WTC11 (cell line): ENCODE data around the gene PROSER2. TPM values are rescaled to one million over a fixed set of nuclear protein-coding genes. Genes with fewer than 3 reads are reported as not detected.

Source experiments
- ATAC-seq: fragments of 200-7000 bp; cut with Tn5 transposase; 2 replicates; pipeline ENCODE4 v1.10.0; 2021; ENCODE audit warnings: mild to moderate bottlenecking, moderate library complexity
- CTCF ChIA-PET: fragments of 300-600 bp; sonication (Branson Sonifier 250); formaldehyde crosslinking; loops from one replicate; lab custom pipeline; 2021; ENCODE audit warnings: antibody characterized with exemption; lab: Charles Lee
- POLR2A ChIA-PET: fragments of 350-600 bp; sonication (Branson Sonifier 250); formaldehyde crosslinking; loops from one replicate; lab custom pipeline; 2021; ENCODE audit warnings: antibody characterized with exemption; lab: Charles Lee
- DNase-seq: peaks from one replicate; pipeline ENCODE4 v3.0.0; 2021; ENCODE audit warnings: low spot score
- H3K27ac Mint-ChIP-seq: 2 replicates; pipeline ENCODE4 v1.8.0; 2021; ENCODE audit warnings: mixed read lengths
- H3K27me3 Mint-ChIP-seq: 2 replicates; pipeline ENCODE4 v1.8.0; 2021; ENCODE audit warnings: low read depth, mild to moderate bottlenecking, moderate library complexity, mixed read lengths
- H3K36me3 Mint-ChIP-seq: 2 replicates; pipeline ENCODE4 v1.8.0; 2021; ENCODE audit warnings: mixed read lengths
- H3K4me1 Mint-ChIP-seq: 2 replicates; pipeline ENCODE4 v1.8.0; 2022; ENCODE audit warnings: mixed read lengths
- H3K4me3 Mint-ChIP-seq: 2 replicates; pipeline ENCODE4 v1.8.0; 2021; ENCODE audit warnings: mild to moderate bottlenecking, moderate library complexity, mixed read lengths
- H3K9me3 Mint-ChIP-seq: 2 replicates; pipeline ENCODE4 v1.8.0; 2021; ENCODE audit warnings: mixed read lengths
- ARID4B ChIP-seq: sonication (generic); formaldehyde crosslinking; IDR thresholded peaks from 2 replicates; pipeline ENCODE4 v1.8.0; 2023; ENCODE audit warnings: missing genetic modification reagents, mild to moderate bottlenecking, borderline replicate concordance
- CTCF ChIP-seq: fragments of 200-600 bp; IDR thresholded peaks from 2 replicates; pipeline ENCODE4 v1.8.0; 2022; ENCODE audit warnings: antibody characterized with exemption
- FOXP1 ChIP-seq: sonication (generic); formaldehyde crosslinking; IDR thresholded peaks from 2 replicates; pipeline ENCODE4 v1.8.0; 2022; ENCODE audit warnings: missing genetic modification reagents, mild to moderate bottlenecking, moderate library complexity, borderline replicate concordance
- HMGXB4 ChIP-seq: sonication (generic); formaldehyde crosslinking; IDR thresholded peaks from 2 replicates; pipeline ENCODE4 v1.8.1; 2023; ENCODE audit warnings: mild to moderate bottlenecking, moderate library complexity, missing genetic modification reagents
- IRF1 ChIP-seq: sonication (generic); formaldehyde crosslinking; IDR thresholded peaks from 2 replicates; pipeline ENCODE4 v1.8.0; 2023; ENCODE audit warnings: missing genetic modification reagents
- JAZF1 ChIP-seq: fragments of 250-450 bp; sonication (Bioruptor Pico); IDR thresholded peaks from 2 replicates; pipeline ENCODE4 v1.9.0; 2021; ENCODE audit warnings: moderate library complexity, mild to moderate bottlenecking, inconsistent platforms
- KAT7 ChIP-seq: sonication (generic); formaldehyde crosslinking; IDR thresholded peaks from 2 replicates; pipeline ENCODE4 v1.8.1; 2023; ENCODE audit warnings: missing genetic modification reagents, mild to moderate bottlenecking, borderline replicate concordance
- NFE2L1 ChIP-seq: sonication (generic); formaldehyde crosslinking; IDR thresholded peaks from 2 replicates; pipeline ENCODE4 v1.8.1; 2023; ENCODE audit warnings: missing genetic modification reagents
- NFYB ChIP-seq: sonication (generic); formaldehyde crosslinking; conservative IDR thresholded peaks from 2 replicates; pipeline ENCODE4 v1.8.0; 2022; ENCODE audit warnings: low read depth, missing genetic modification reagents
- NR1H2 ChIP-seq: sonication (generic); formaldehyde crosslinking; IDR thresholded peaks from 2 replicates; pipeline ENCODE4 v1.9.0; 2021; ENCODE audit warnings: mild to moderate bottlenecking, moderate library complexity, missing genetic modification reagents
- NR3C1 ChIP-seq: sonication (generic); formaldehyde crosslinking; conservative IDR thresholded peaks from 2 replicates; pipeline ENCODE4 v1.8.1; 2023; ENCODE audit warnings: low read depth, mild to moderate bottlenecking, missing genetic modification reagents
- RELA ChIP-seq: sonication (generic); formaldehyde crosslinking; IDR thresholded peaks from 2 replicates; pipeline ENCODE4 v1.8.1; 2022; ENCODE audit warnings: missing genetic modification reagents, mild to moderate bottlenecking, borderline replicate concordance
- SOX15 ChIP-seq: fragments of 250-450 bp; sonication (Bioruptor Pico); IDR thresholded peaks from 2 replicates; pipeline ENCODE4 v1.9.0; 2021; ENCODE audit warnings: mild to moderate bottlenecking
- TCF7 ChIP-seq: sonication (generic); formaldehyde crosslinking; IDR thresholded peaks from 2 replicates; pipeline ENCODE4 v1.8.0; 2022; ENCODE audit warnings: mild to moderate bottlenecking, low read depth, missing genetic modification reagents, moderate library complexity
- ZMAT4 ChIP-seq: fragments of 250-450 bp; sonication (Bioruptor Pico); IDR thresholded peaks from 2 replicates; pipeline ENCODE4 v1.9.0; 2021; ENCODE audit warnings: mild to moderate bottlenecking
- total RNA-seq: library from RNA; stranded (reverse); gene quantifications from 3 replicates; pipeline ENCODE4 v1.2.3, GENCODE V29; 2021

The PROSER2 gene
- total RNA-seq, 1 experiment from 2014 or later = 8.5 TPM

- DNase-seq (no peak), ATAC-seq (no peak)
- no peak overlapping the region for H3K27ac Mint-ChIP-seq
- peaks cover 9% of the 10 kb centered on the region for H3K9me3 Mint-ChIP-seq
- CTCF ChIA-PET = interaction anchor here (1.5 to 3.5 kb wide), 3 partner anchors 11 to 193 kb away, joined by 3 to 24 read pairs (median 6); no protein-coding TSS in a partner anchor
- no peak for TF ChIP-seq JAZF1 (CRISPR knock-in tag)
- TF ChIP-seq RELA = no peak
- TF ChIP-seq FOXP1 (CRISPR knock-in tag) = no peak
- no peak for TF ChIP-seq NFYB
- TF ChIP-seq NR3C1 (CRISPR knock-in tag) = no peak
- no peak for TF ChIP-seq NFE2L1 (CRISPR knock-in tag)
- TF ChIP-seq SOX15 (CRISPR knock-in tag) = no peak
- TF ChIP-seq TCF7 = no peak
- TF ChIP-seq ZMAT4 = no peak
- POLR2A ChIA-PET = no interaction called here
- H3K36me3 Mint-ChIP-seq = peaks cover 7% of the 10 kb centered on the region
- peaks cover 19% of the 10 kb centered on the region for H3K4me1 Mint-ChIP-seq
- H3K27me3 Mint-ChIP-seq = no peaks in the 10 kb centered on the region
- H3K4me3 Mint-ChIP-seq = no peak overlapping the region
These were observed 29.2 kb upstream of the PROSER2 start for GRCh38 chr10:11793762-11794479.

GRCh38 chr10:11794566-11794965 lies 28.6 kb upstream of the PROSER2 start:
- POLR2A ChIA-PET = interaction anchor here (0.6 kb wide), 1 partner anchor 275 kb away, joined by 3 read pairs; no protein-coding TSS in a partner anchor
- ATAC-seq = no peak
- no peak overlapping the region for H3K27ac Mint-ChIP-seq
- DNase-seq = no peak
- peaks cover 7% of the 10 kb centered on the region for H3K36me3 Mint-ChIP-seq
- peaks cover 23% of the 10 kb centered on the region for H3K4me1 Mint-ChIP-seq
- peaks cover 9% of the 10 kb centered on the region for H3K9me3 Mint-ChIP-seq
- CTCF ChIA-PET = interaction anchor here (0.7 to 3.5 kb wide), 4 partner anchors 12 to 192 kb away, joined by 3 to 24 read pairs (median 4); no protein-coding TSS in a partner anchor
- no peak overlapping the region for H3K4me3 Mint-ChIP-seq
- no peaks in the 10 kb centered on the region for H3K27me3 Mint-ChIP-seq
- TF ChIP-seq CTCF (no peak), IRF1 (no peak), HMGXB4 (CRISPR knock-in tag) (no peak), ZMAT4 (no peak)

- Mint-ChIP-seq H3K4me1 (peaks cover 28% of the 10 kb centered on the region), H3K4me3 (no peak overlapping the region), H3K9me3 (peaks cover 9% of the 10 kb centered on the region), H3K27ac (no peak overlapping the region), H3K27me3 (no peaks in the 10 kb centered on the region), H3K36me3 (peaks cover 7% of the 10 kb centered on the region)
- CTCF ChIA-PET = interaction anchor here (0.6 to 3.5 kb wide), 5 partner anchors 12 to 351 kb away, joined by 3 to 24 read pairs (median 6); no protein-coding TSS in a partner anchor
- ATAC-seq (no peak), DNase-seq (no peak)
- POLR2A ChIA-PET = interaction anchor here (0.6 kb wide), 1 partner anchor 274 kb away, joined by 3 read pairs; no protein-coding TSS in a partner anchor
- TF ChIP-seq NR1H2 (no peak), KAT7 (CRISPR knock-in tag) (no peak), ARID4B (no peak)
These were observed 27.8 kb upstream of the PROSER2 start for GRCh38 chr10:11795101-11795920.
